HEK293T (cell line): ENCODE data around the gene LCN15.

ENCODE experiments used
- CTCF ChIA-PET: fragments of 350-600 bp; formaldehyde crosslinking; extraction: SDS; loops from one replicate; lab custom pipeline; 2021; ENCODE audit warnings: antibody characterized with exemption, inconsistent platforms; lab: Yijun Ruan, JAX
- POLR2A ChIA-PET: fragments of 350-600 bp; formaldehyde crosslinking; extraction: SDS; loops from one replicate; lab custom pipeline; 2020; ENCODE audit warnings: antibody characterized with exemption, inconsistent platforms; lab: Yijun Ruan, JAX
- DNase-seq: peaks from one replicate; pipeline ENCODE4 v3.0.0; 2012; ENCODE audit warnings: mixed read lengths; ENCODE audit errors: extremely low spot score
- ARNT ChIP-seq: fragments of 450-650 bp; IDR thresholded peaks from 2 replicates; pipeline ENCODE4 v1.6.1; 2017; ENCODE audit warnings: mild to moderate bottlenecking
- BHLHE40 ChIP-seq: fragments of 450-650 bp; IDR thresholded peaks from 2 replicates; pipeline ENCODE4 v1.6.1; 2016; ENCODE audit warnings: mild to moderate bottlenecking, moderate library complexity, borderline replicate concordance
- CTBP1 ChIP-seq: fragments of 450-650 bp; IDR thresholded peaks from 2 replicates; pipeline ENCODE4 v1.6.1; 2016; ENCODE audit warnings: borderline replicate concordance
- ELF4 ChIP-seq: fragments of 450-650 bp; IDR thresholded peaks from 2 replicates; pipeline ENCODE4 v1.6.1; 2017; ENCODE audit warnings: antibody characterized with exemption
- FOXA1 ChIP-seq: fragments of 450-650 bp; IDR thresholded peaks from 2 replicates; pipeline ENCODE4 v1.6.1; 2016; ENCODE audit warnings: mild to moderate bottlenecking
- FOXK2 ChIP-seq: fragments of 450-650 bp; IDR thresholded peaks from 2 replicates; pipeline ENCODE4 v1.6.1; 2016; ENCODE audit warnings: mild to moderate bottlenecking
- FOXM1 ChIP-seq: fragments of 450-650 bp; IDR thresholded peaks from 2 replicates; pipeline ENCODE4 v1.6.1; 2017; ENCODE audit warnings: mild to moderate bottlenecking, borderline replicate concordance
- HDGF ChIP-seq: fragments of 450-650 bp; IDR thresholded peaks from 2 replicates; pipeline ENCODE4 v1.6.1; 2017; ENCODE audit warnings: antibody characterized with exemption, borderline replicate concordance
- L3MBTL2 ChIP-seq: fragments of 450-650 bp; conservative IDR thresholded peaks from 2 replicates; pipeline ENCODE4 v1.6.1; 2016; ENCODE audit warnings: mild to moderate bottlenecking
- LEF1 ChIP-seq: fragments of 450-650 bp; IDR thresholded peaks from 2 replicates; pipeline ENCODE4 v1.6.1; 2017; ENCODE audit warnings: mild to moderate bottlenecking, borderline replicate concordance
- NFRKB ChIP-seq: fragments of 450-650 bp; IDR thresholded peaks from 2 replicates; pipeline ENCODE4 v1.6.1; 2016; ENCODE audit warnings: mild to moderate bottlenecking, moderate library complexity
- PKNOX1 ChIP-seq: fragments of 450-650 bp; IDR thresholded peaks from 2 replicates; pipeline ENCODE4 v1.6.1; 2016
- SP1 ChIP-seq: fragments of 450-650 bp; IDR thresholded peaks from 2 replicates; pipeline ENCODE4 v1.6.1; 2017
- SUZ12 ChIP-seq: fragments of 450-650 bp; IDR thresholded peaks from 2 replicates; pipeline ENCODE4 v1.6.1; 2016; ENCODE audit warnings: mild to moderate bottlenecking
- TARDBP ChIP-seq: fragments of 450-650 bp; IDR thresholded peaks from 2 replicates; pipeline ENCODE4 v1.6.1; 2016
- ZNF384 ChIP-seq: fragments of 450-650 bp; IDR thresholded peaks from 2 replicates; pipeline ENCODE4 v1.6.1; 2016

LCN15 gene

DNA sequence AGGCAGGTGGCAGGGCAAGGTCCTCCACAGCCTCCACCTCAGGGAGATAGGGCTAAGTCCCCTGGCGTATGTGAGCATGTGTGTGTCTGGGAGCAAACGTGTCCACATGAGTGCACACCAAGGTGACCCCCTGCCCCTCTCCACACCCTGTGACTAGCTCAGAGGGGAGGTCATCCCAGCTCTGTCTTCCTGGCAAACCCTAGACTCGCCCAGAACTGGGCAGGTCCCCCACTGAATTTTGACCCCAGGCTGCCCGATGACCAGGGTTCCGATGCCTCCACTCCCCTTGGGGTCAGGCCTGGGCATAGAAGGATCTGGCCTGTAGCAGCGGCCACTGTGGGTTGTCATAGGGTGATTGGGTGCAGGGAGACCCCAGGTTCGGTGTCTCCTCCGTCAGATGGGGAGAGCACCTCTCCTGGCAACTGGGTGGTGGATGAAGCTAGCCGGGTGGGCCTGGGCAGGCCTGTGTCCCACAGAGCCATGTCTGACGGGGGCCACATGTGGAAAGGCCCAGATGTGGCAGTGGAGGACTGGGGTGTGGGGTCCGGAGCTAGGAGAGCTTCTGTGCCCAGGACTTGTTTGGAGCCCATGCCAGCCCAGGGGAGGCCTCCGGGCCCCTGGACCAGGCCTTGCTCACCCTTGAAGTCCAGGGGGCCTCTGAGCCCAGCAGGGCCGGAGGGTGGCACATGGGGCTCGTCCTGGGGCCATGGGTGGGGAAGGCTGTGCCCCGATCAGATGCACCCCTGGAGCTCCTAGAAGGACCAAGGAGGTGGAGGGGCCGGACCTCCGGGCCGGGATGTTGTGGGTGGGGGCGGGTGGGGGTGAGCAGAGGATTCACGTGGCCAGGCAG lies 45.7 kb downstream of the LCN15 start:
- ChIA-PET POLR2A (interaction anchor here (2.4 to 3.2 kb wide), 2 partner anchors 9 to 11 kb away, joined by 14 read pairs; no protein-coding TSS in a partner anchor), CTCF (interaction anchor here (0.5 kb wide), 1 partner anchor 32 kb away, joined by 3 read pairs; no protein-coding TSS in a partner anchor)
- TF ChIP-seq PKNOX1 (no peak), FOXA1 (no peak), LEF1 (no peak), NFRKB (no peak), ZNF384 (no peak), TARDBP (no peak), BHLHE40 (no peak), FOXK2 (no peak), FOXM1 (no peak), L3MBTL2 (no peak), ELF4 (no peak), SP1 (no peak), ARNT (no peak), HDGF (no peak), SUZ12 (no peak), CTBP1 (no peak)
- DNase-seq, result no peak

DNA sequence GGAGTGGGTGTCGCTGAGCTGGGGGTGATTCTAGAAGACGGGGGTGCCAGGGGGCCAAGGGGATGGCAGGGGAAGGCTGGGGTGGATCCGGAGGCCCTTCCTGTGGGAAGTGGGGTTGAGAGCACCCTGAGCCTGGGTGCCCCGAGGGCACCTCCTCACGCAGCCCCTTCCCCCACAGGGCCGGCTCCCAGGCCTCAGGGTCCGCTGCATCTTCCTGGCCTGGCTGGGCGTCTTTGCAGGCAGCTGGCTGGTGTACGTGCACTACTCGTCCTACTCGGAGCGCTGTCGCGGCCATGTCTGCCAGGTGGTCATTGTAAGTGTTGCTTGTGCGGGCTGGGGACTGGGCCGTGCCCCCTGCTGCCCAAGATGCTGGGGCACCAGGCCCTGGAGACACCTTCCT lies 46.9 kb downstream of the LCN15 start:
- TF ChIP-seq ELF4 (no peak), ARNT (no peak), HDGF (no peak)
- POLR2A ChIA-PET, result interaction anchor here (2.4 kb wide), 1 partner anchor 10 kb away, joined by 14 read pairs; no protein-coding TSS in a partner anchor
- CTCF ChIA-PET, result no interaction called here
- no peak for DNase-seq

DNA sequence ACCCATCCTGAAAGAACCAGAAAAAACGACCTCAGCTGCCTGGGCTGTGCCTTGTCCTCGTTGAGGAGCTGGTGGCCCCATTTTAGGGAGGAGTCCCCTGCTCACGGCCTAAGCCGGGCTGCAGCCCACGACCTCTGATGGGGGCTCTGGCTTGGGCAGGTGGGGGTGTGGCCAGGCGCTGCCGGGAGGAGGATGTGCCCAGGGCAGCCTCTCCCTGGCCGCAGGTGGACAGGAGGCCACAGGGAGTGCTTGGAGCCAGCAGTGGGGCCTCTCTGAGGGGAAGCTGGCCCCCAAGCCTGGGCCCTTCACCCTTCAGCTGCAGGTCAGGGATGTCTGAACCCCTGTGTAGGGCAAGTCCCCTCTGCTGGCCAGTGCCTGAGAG lies 49.4 kb downstream of the LCN15 start:
- CTCF ChIA-PET, result no interaction called here
- POLR2A ChIA-PET, result interaction anchor here (1.0 to 3.4 kb wide), 4 partner anchors 8 to 415 kb away, joined by 3 to 26 read pairs (median 10); no protein-coding TSS in a partner anchor
- no peak for TF ChIP-seq SUZ12
- TF ChIP-seq L3MBTL2, result no peak
- no peak for TF ChIP-seq ELF4
- no peak for TF ChIP-seq BHLHE40
- TF ChIP-seq FOXK2, result no peak
- no peak for TF ChIP-seq ZNF384
- TF ChIP-seq NFRKB, result no peak
- no peak for TF ChIP-seq HDGF
- no peak for TF ChIP-seq SP1
- DNase-seq, result no peak

DNA sequence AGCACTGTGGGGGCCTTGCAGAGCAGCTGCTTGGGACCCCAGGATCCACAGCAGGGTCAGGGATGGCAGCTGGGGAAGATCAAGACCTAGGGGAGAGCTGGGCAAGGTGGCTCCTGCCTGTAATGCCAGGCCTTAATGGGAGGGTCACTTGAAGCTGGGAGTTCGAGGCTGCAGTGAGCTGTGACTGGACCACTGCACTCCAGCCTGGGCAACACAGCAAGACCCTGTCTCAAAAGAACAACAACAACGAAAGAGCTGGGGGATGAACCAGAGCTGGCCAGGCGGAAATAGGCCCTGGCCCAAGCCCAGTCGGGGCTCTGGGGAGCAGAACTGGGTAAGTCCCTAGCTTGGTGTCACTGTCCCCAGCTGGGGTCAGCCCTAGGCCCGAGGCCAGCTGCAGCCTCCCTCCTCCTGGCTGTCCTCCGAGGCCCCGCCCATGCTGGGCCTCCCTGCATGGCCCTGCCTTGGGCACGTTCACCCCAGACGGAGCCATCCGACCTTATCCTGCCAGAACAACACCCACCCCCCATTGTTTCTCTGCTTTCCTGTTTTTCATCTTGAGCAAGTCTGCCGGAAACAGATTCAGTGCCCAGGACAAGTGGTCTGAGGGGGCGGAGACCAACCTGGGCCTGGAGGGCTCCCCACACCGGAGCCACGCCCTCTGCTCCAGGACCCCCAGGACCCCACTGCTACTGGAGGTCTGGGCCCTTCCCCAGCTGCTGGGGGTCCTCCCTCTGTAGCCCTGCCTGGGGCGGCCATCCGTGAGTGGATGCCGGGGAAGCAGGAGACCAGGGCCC lies 50.0 kb downstream of the LCN15 start:
- POLR2A ChIA-PET, result interaction anchor here (1.0 to 3.4 kb wide), 4 partner anchors 9 to 415 kb away, joined by 3 to 26 read pairs (median 11); no protein-coding TSS in a partner anchor
- CTCF ChIA-PET, result interaction anchor here (0.7 to 1.5 kb wide), 2 partner anchors 13 to 104 kb away, joined by 3 to 12 read pairs; no protein-coding TSS in a partner anchor
- TF ChIP-seq SP1 (no peak), NFRKB (no peak), L3MBTL2 (no peak), FOXA1 (no peak)
- no peak for DNase-seq

DNA sequence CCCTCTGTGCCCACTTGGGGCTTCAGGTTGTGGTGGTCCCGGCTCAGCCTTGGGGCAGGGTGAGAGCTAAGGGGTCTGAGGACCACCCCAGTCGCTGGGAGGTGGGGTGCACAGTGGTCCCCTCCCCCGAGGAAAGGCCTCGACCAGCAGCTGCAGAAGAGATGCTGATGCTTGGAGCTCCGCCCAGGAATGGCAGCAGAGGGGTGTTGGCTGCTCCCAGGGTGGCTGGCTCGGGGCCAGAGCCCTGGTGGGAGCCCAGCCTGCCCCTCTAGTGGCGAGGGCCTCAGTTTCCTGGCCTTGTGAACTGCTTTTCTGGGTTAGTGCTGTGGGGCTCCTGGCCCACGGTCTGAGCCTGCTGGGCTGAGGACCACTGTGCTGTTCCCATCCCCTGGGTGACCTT lies 50.8 kb downstream of the LCN15 start:
- CTCF ChIA-PET, result interaction anchor here (0.7 to 1.5 kb wide), 3 partner anchors 13 to 107 kb away, joined by 3 to 12 read pairs (median 5); no protein-coding TSS in a partner anchor
- TF ChIP-seq SUZ12, result no peak
- no peak for TF ChIP-seq BHLHE40
- no peak for TF ChIP-seq SP1
- no peak for TF ChIP-seq HDGF
- TF ChIP-seq ELF4, result no peak
- no peak for TF ChIP-seq ZNF384
- TF ChIP-seq FOXK2, result no peak
- TF ChIP-seq FOXM1, result no peak
- TF ChIP-seq NFRKB, result no peak

GRCh38 chr9:136712690-136713544 lies 51.4 kb downstream of the LCN15 start:
- DNase-seq, result no peak
- TF ChIP-seq PKNOX1 (no peak), FOXM1 (no peak), TARDBP (no peak), NFRKB (no peak), HDGF (no peak), BHLHE40 (no peak), FOXA1 (no peak), L3MBTL2 (no peak), FOXK2 (no peak), ELF4 (no peak), SUZ12 (no peak)
- POLR2A ChIA-PET, result interaction anchor here (0.8 to 3.4 kb wide), 3 partner anchors 14 to 229 kb away, joined by 3 to 26 read pairs (median 6); no protein-coding TSS in a partner anchor
- CTCF ChIA-PET, result interaction anchor here (0.7 to 1.5 kb wide), 2 partner anchors 14 to 107 kb away, joined by 5 to 12 read pairs; no protein-coding TSS in a partner anchor

More for the DNA sequence above, 50.8 kb downstream of the LCN15 start:
- no peak for DNase-seq
- POLR2A ChIA-PET, result interaction anchor here (0.8 to 3.4 kb wide), 4 partner anchors 9 to 230 kb away, joined by 3 to 26 read pairs (median 11); no protein-coding TSS in a partner anchor
